Urothelium cell line (cell line): ENCODE data around the gene HELZ.

Experiments
- DNase-seq: peaks from one replicate; pipeline ENCODE4 v3.0.0; 2011; ENCODE audit warnings: low spot score, mixed read lengths
- FAIRE-seq: peaks from 2 replicates; lab custom pipeline; 2011; peaks lifted over from hg19 to GRCh38; lab: Jason Lieb, UNC

The HELZ gene

GRCh38 chr17:67196422-67196821 lies 48.6 kb downstream of the HELZ start:
- FAIRE-seq (no peak), DNase-seq (no peak)

- DNase-seq: peak; percentile 44
- no peak for FAIRE-seq
Measured at GRCh38 chr17:67194134-67194533, 50.9 kb downstream of the HELZ start.

- no peak for FAIRE-seq
- no peak for DNase-seq
Measured at GRCh38 chr17:67187927-67188326, 57.1 kb downstream of the HELZ start.

GRCh38 chr17:67186782-67187181 lies 58.2 kb downstream of the HELZ start:
- DNase-seq (no peak), FAIRE-seq (no peak)

GRCh38 chr17:67183531-67183930 lies 61.5 kb downstream of the HELZ start:
- FAIRE-seq (no peak), DNase-seq (no peak)

GRCh38 chr17:67181825-67182224 lies 63.2 kb downstream of the HELZ start:
- FAIRE-seq: no peak
- DNase-seq: no peak

GRCh38 chr17:67180275-67180674 lies 64.7 kb downstream of the HELZ start:
- FAIRE-seq (no peak), DNase-seq (no peak)

- FAIRE-seq: no peak
- no peak for DNase-seq
Measured at GRCh38 chr17:67178555-67178954, 66.4 kb downstream of the HELZ start.

GRCh38 chr17:67177732-67178131 lies 67.3 kb downstream of the HELZ start:
- DNase-seq (no peak), FAIRE-seq (no peak)

- FAIRE-seq (no peak), DNase-seq (no peak)
Measured at GRCh38 chr17:67174190-67174589, 70.8 kb downstream of the HELZ start.

- no peak for DNase-seq
- no peak for FAIRE-seq
Measured at GRCh38 chr17:67171560-67171959, 73.4 kb downstream of the HELZ start.

GRCh38 chr17:67168496-67168895 lies 76.5 kb downstream of the HELZ start:
- DNase-seq (no peak), FAIRE-seq (no peak)

GRCh38 chr17:67165201-67165600 lies 79.8 kb downstream of the HELZ start:
- no peak for FAIRE-seq
- DNase-seq: no peak

GRCh38 chr17:67164302-67164701 lies 80.7 kb downstream of the HELZ start:
- no peak for FAIRE-seq
- DNase-seq: no peak

GRCh38 chr17:67162771-67163170 lies 82.2 kb downstream of the HELZ start:
- FAIRE-seq (no peak), DNase-seq (no peak)

GRCh38 chr17:67161573-67161972 lies 83.4 kb downstream of the HELZ start:
- FAIRE-seq: no peak
- no peak for DNase-seq

GRCh38 chr17:67160791-67161190 lies 84.2 kb downstream of the HELZ start:
- FAIRE-seq: no peak
- DNase-seq: no peak

GRCh38 chr17:67157732-67158639 lies 87.0 kb downstream of the HELZ start:
- FAIRE-seq: no peak
- DNase-seq: peak; percentile 21

- DNase-seq: no peak
- no peak for FAIRE-seq
Measured at GRCh38 chr17:67156269-67157199, 88.5 kb downstream of the HELZ start.

GRCh38 chr17:67152824-67153223 lies 92.2 kb downstream of the HELZ start:
- FAIRE-seq (no peak), DNase-seq (no peak)

GRCh38 chr17:67151717-67152116 lies 93.3 kb downstream of the HELZ start:
- DNase-seq (peak; percentile 26), FAIRE-seq (no peak)

GRCh38 chr17:67150826-67151225 lies 94.2 kb downstream of the HELZ start:
- no peak for FAIRE-seq
- no peak for DNase-seq
